ENCODE measurements around the gene ALX3. TPM values are rescaled to one million over a fixed set of nuclear protein-coding genes. Genes with fewer than 3 reads are reported as not detected.

ALX3 gene
- total RNA-seq, 1 donor from 2014 or later = not detected

DNA sequence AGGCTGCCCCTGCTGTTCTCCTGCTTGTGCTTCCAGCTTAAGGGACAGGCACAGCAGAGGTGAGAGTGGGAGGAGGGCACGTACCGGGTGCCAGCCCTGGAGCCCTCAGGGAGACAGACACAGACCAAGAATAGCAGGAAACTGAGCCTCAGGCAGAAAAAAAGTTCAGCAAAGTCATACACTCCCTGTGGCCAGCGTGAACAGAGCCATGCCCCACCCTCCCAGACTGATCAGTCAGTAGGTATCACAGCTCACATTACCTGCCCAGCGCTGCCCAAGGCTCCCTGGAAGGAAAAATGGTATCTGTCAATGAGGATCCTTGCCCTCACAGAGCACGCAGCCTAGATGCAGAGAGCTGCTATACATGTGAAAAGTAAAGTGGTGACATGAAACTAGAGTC lies 43.1 kb upstream of the ALX3 start:
- no peak overlapping the region for H3K27ac Mint-ChIP-seq (ENCODE audit: unreplicated experiment)
- DNase-seq (ENCODE audit: low spot score) = no peak

GRCh38 chr1:110112656-110113055 lies 42.2 kb upstream of the ALX3 start:
- H3K4me3 Mint-ChIP-seq (ENCODE audit: unreplicated experiment) = no peak overlapping the region
- H3K36me3 Mint-ChIP-seq (ENCODE audit: low read depth) = no peaks in the 10 kb centered on the region
- H3K27ac Mint-ChIP-seq (ENCODE audit: unreplicated experiment) = no peak overlapping the region
- TF ChIP-seq CTCF (IDR thresholded peaks at IDR 0.05) = no peak
- H3K4me1 Mint-ChIP-seq (ENCODE audit: low read depth) = peaks cover 7% of the 10 kb centered on the region
- no peaks in the 10 kb centered on the region for H3K9me3 Mint-ChIP-seq (ENCODE audit: low read depth)
- no peak for DNase-seq (ENCODE audit: low spot score)
- peaks cover 8% of the 10 kb centered on the region for H3K27me3 Mint-ChIP-seq (ENCODE audit: low read depth)

More for the DNA sequence above, 43.1 kb upstream of the ALX3 start:
- H3K36me3 Mint-ChIP-seq (ENCODE audit: low read depth) = no peaks in the 10 kb centered on the region
- H3K27me3 Mint-ChIP-seq (ENCODE audit: low read depth) = peaks cover 8% of the 10 kb centered on the region
- peaks cover 7% of the 10 kb centered on the region for H3K4me1 Mint-ChIP-seq (ENCODE audit: low read depth)
- H3K4me3 Mint-ChIP-seq (ENCODE audit: unreplicated experiment) = no peak overlapping the region
- no peaks in the 10 kb centered on the region for H3K9me3 Mint-ChIP-seq (ENCODE audit: low read depth)
- TF ChIP-seq CTCF (IDR thresholded peaks at IDR 0.05) = no peak

DNA sequence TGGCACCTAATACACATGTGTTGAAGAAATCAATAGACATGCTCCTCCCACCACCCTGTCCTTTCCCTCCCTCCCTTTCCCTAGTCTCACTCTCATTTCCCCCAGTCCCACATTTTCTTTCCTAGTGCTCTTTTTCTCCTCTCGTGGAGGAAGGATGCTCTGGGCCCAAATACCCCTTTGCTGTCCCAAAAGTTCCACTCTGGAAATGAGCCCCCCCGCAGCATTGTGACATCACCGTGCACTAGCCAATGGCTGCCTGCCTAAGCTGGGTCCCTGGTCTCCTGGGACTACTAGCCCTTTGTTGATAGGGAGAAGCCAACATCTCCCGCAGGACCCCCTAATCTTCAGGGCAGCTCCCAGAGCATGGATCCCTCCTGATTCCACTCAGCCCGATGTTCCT lies 41.7 kb upstream of the ALX3 start, which contains the start of gene UBL4B:
Gene UBL4B (plus strand): TSS at position 301 of the 400 bp plus-strand sequence. CDS start 92 bp downstream, at position 393.
- DNase-seq (ENCODE audit: low spot score) = no peak
- peaks cover 10% of the 10 kb centered on the region for H3K27me3 Mint-ChIP-seq (ENCODE audit: low read depth)
- no peaks in the 10 kb centered on the region for H3K9me3 Mint-ChIP-seq (ENCODE audit: low read depth)
- no peaks in the 10 kb centered on the region for H3K36me3 Mint-ChIP-seq (ENCODE audit: low read depth)
- peaks cover 7% of the 10 kb centered on the region for H3K4me1 Mint-ChIP-seq (ENCODE audit: low read depth)
- H3K4me3 Mint-ChIP-seq (ENCODE audit: unreplicated experiment) = no peak within 1 kb of the TSS
- TF ChIP-seq CTCF (IDR thresholded peaks at IDR 0.05) = no peak
- H3K27ac Mint-ChIP-seq (ENCODE audit: unreplicated experiment) = no peak within 1 kb of the TSS

GRCh38 chr1:110111081-110111480 lies 40.6 kb upstream of the ALX3 start:
- Mint-ChIP-seq H3K27ac (ENCODE audit: unreplicated experiment) (no peak overlapping the region), H3K4me3 (ENCODE audit: unreplicated experiment) (no peak overlapping the region), H3K27me3 (ENCODE audit: low read depth) (peaks cover 10% of the 10 kb centered on the region), H3K9me3 (ENCODE audit: low read depth) (no peaks in the 10 kb centered on the region), H3K36me3 (ENCODE audit: low read depth) (no peaks in the 10 kb centered on the region), H3K4me1 (ENCODE audit: low read depth) (peaks cover 7% of the 10 kb centered on the region)
- DNase-seq (ENCODE audit: low spot score) = no peak
- no peak for TF ChIP-seq CTCF (IDR thresholded peaks at IDR 0.05)

GRCh38 chr1:110107867-110108469 lies 37.5 kb upstream of the ALX3 start:
- peaks cover 7% of the 10 kb centered on the region for H3K4me1 Mint-ChIP-seq (ENCODE audit: low read depth)
- H3K9me3 Mint-ChIP-seq (ENCODE audit: low read depth) = no peaks in the 10 kb centered on the region
- DNase-seq (ENCODE audit: low spot score) = no peak
- no peak overlapping the region for H3K4me3 Mint-ChIP-seq (ENCODE audit: unreplicated experiment)
- TF ChIP-seq CTCF (IDR thresholded peaks at IDR 0.05) = no peak
- no peaks in the 10 kb centered on the region for H3K36me3 Mint-ChIP-seq (ENCODE audit: low read depth)
- H3K27ac Mint-ChIP-seq (ENCODE audit: unreplicated experiment) = no peak overlapping the region
- H3K27me3 Mint-ChIP-seq (ENCODE audit: low read depth) = peaks cover 2% of the 10 kb centered on the region
